Endothelial cell of umbilical vein (primary cell): Measurements from ENCODE around the gene SMOC2. TPM values are rescaled to one million over a fixed set of nuclear protein-coding genes. Genes with fewer than 3 reads are reported as not detected.

ENCODE experiments used
- BruUV-seq: library from RNA; stranded (reverse); fragments of 400-500 nt; replicated peaks from 2 replicates; lab custom pipeline; 2021; lab: Mats Ljungman, UMichigan
- CTCF ChIA-PET: fragments of 300-600, 350-600 bp; sonication (Branson Sonifier 250); formaldehyde crosslinking; loops from one replicate; lab custom pipeline; 2021; ENCODE audit warnings: antibody characterized with exemption, inconsistent platforms; lab: Charles Lee
- POLR2A ChIA-PET: fragments of 300-600, 350-600 bp; sonication (Branson Sonifier 250); formaldehyde crosslinking; loops from one replicate; lab custom pipeline; 2021; ENCODE audit warnings: antibody characterized with exemption, inconsistent platforms; lab: Charles Lee
- DNase-seq: peaks from one replicate; pipeline ENCODE4 v3.0.0-alpha.2; 2011; ENCODE audit warnings: low read depth, low spot score
- FAIRE-seq: peaks from 2 replicates; lab custom pipeline; 2011; peaks lifted over from hg19 to GRCh38; lab: Jason Lieb, UNC
- H2AFZ ChIP-seq: 2 replicates; pipeline ENCODE4 v1.6.0; 2012; ENCODE audit warnings: low read depth, low read length, control low read depth, inconsistent platforms
- H3K27ac ChIP-seq: 2 replicates; pipeline ENCODE4 v1.5.1; 2011; ENCODE audit warnings: low read depth, mild to moderate bottlenecking, control low read depth, low read length, moderate library complexity; ENCODE audit not compliant: insufficient read depth
- H3K27me3 ChIP-seq, 2 experiments: 2 replicates each; pipeline versions ENCODE4 v1.6.0 to v1.6.1; 2011; ENCODE audit warnings: low read length in 2 of 2, mixed read lengths in 1 of 2; ENCODE audit not compliant: control insufficient read depth in 2 of 2, insufficient read depth in 2 of 2
- H3K36me3 ChIP-seq, 2 experiments: 2 replicates in 1 of 2; 3 replicates in 1 of 2; pipeline ENCODE4 v1.5.1; 2011; ENCODE audit warnings: low read length in 2 of 2, mild to moderate bottlenecking in 1 of 2, moderate library complexity in 1 of 2; ENCODE audit not compliant: control insufficient read depth in 2 of 2, insufficient read depth in 2 of 2; ENCODE audit errors: extremely low read depth in 1 of 2
- H3K4me1 ChIP-seq: 3 replicates; pipeline ENCODE4 v1.5.1; 2011; ENCODE audit warnings: mild to moderate bottlenecking, low read length; ENCODE audit not compliant: control insufficient read depth, insufficient read depth; ENCODE audit errors: extremely low read depth
- H3K4me2 ChIP-seq: 2 replicates; pipeline ENCODE4 v1.6.1; 2011; ENCODE audit warnings: low read length, control low read depth, mixed read lengths; ENCODE audit not compliant: insufficient read depth
- H3K4me3 ChIP-seq, 3 experiments: fragments of 200-600 bp in 1 of 3; sonication (generic), shearing (Covaris generic) in 1 of 3; replicated peaks in 1 of 3; 2 replicates each; pipeline ENCODE4 v1.5.1; 2011 to 2016; ENCODE audit warnings: control low read depth in 3 of 3, low read length in 3 of 3, mild to moderate bottlenecking in 2 of 3, inconsistent platforms in 1 of 3, low read depth in 1 of 3, moderate library complexity in 1 of 3; ENCODE audit not compliant: insufficient read depth in 1 of 3
- H3K79me2 ChIP-seq: 2 replicates; pipeline ENCODE4 v1.6.0; 2012; ENCODE audit warnings: low read length, inconsistent platforms; ENCODE audit not compliant: control insufficient read depth, insufficient read depth
- H3K9ac ChIP-seq: replicated peaks from 2 replicates; pipeline ENCODE3; 2011; ENCODE audit warnings: low read length, control low read depth; ENCODE audit not compliant: insufficient read depth; ENCODE audit errors: extremely low read depth
- H3K9me1 ChIP-seq: replicated peaks from 3 replicates; pipeline ENCODE4 v1.6.0; 2011; ENCODE audit warnings: mild to moderate bottlenecking, low read length; ENCODE audit not compliant: control insufficient read depth, insufficient read depth; ENCODE audit errors: extremely low read depth
- H3K9me3 ChIP-seq: replicated peaks from 2 replicates; pipeline ENCODE4 v1.5.1; 2012; ENCODE audit warnings: low read length, inconsistent platforms; ENCODE audit not compliant: control insufficient read depth, insufficient read depth
- H4K20me1 ChIP-seq: replicated peaks from 2 replicates; pipeline ENCODE3; 2011; ENCODE audit warnings: mild to moderate bottlenecking, low read length; ENCODE audit not compliant: control insufficient read depth, insufficient read depth; ENCODE audit errors: extremely low read depth
- EZH2 ChIP-seq: IDR thresholded peaks from 2 replicates; pipeline ENCODE4 v1.6.1; 2012; ENCODE audit warnings: borderline replicate concordance, low read depth, mild to moderate bottlenecking, moderate library complexity, low read length, inconsistent platforms; ENCODE audit not compliant: severe bottlenecking
- FOS ChIP-seq: IDR thresholded peaks from 2 replicates; pipeline ENCODE4 v1.6.1; 2011; ENCODE audit warnings: mild to moderate bottlenecking, low read length, moderate library complexity, borderline replicate concordance; ENCODE audit not compliant: insufficient read depth
- GATA2 ChIP-seq: IDR thresholded peaks from 2 replicates; pipeline ENCODE4 v1.7.0; 2011; ENCODE audit warnings: low read depth, mild to moderate bottlenecking, moderate library complexity, mixed read lengths, low read length; ENCODE audit not compliant: insufficient read length, insufficient read depth
- JUN ChIP-seq: IDR thresholded peaks from 2 replicates; pipeline ENCODE4 v1.6.1; 2011; ENCODE audit warnings: borderline replicate concordance, low read depth; ENCODE audit not compliant: insufficient read length, insufficient read depth
- MYC ChIP-seq: IDR thresholded peaks from one replicate; pipeline ENCODE4 v1.6.1; 2011; ENCODE audit warnings: mild to moderate bottlenecking, low read depth, low read length
- POLR2A ChIP-seq: IDR thresholded peaks from 2 replicates; pipeline ENCODE4 v1.6.1; 2012; ENCODE audit warnings: low read depth, mild to moderate bottlenecking, control low read depth, low read length
- POLR2AphosphoS5 ChIP-seq: IDR thresholded peaks from 2 replicates; pipeline ENCODE4 v1.6.1; 2012; ENCODE audit warnings: low read depth, mild to moderate bottlenecking, control low read depth, low read length, moderate library complexity; ENCODE audit not compliant: insufficient read depth
- dilution Hi-C: fragments of 300-500 bp; cut with MboI; formaldehyde crosslinking; loops from one replicate; pipeline ENCODE4 v1.15.0; 2019; ENCODE audit warnings: low sequenced_read_pairs; ENCODE audit not compliant: extremely low pct_ligation_motif_present
- intact Hi-C: fragments of 100-400 bp; cut with micrococcal nuclease; formaldehyde crosslinking; loops from one replicate; pipeline ENCODE4 v1.10.0; 2022
- polyA plus RNA-seq, 4 experiments: library from polyadenylated mRNA; depleted of rRNA in 3 of 4; stranded (reverse) in 3 of 4; unstranded in 1 of 4; fragments of >200 nt; gene quantifications; 2 replicates each; pipeline versions ENCODE4 v1.2.1 to v1.2.3, GENCODE V29; 2011 to 2012; ENCODE audit warnings: missing spikeins in 1 of 4
- total RNA-seq: library from RNA; stranded (reverse); gene quantifications from 2 replicates; pipeline ENCODE4 v1.2.3, GENCODE V29; 2021
- TF ChIP-seq, protein P1 (sequence below): IDR thresholded peaks from 2 replicates; pipeline ENCODE4 v1.6.1; 2011; ENCODE audit not compliant: insufficient read depth, insufficient read length
- TF ChIP-seq, protein P2 (sequence below), 2 donors: IDR thresholded peaks; 1 replicate in 1 of 2; 2 replicates in 1 of 2; pipeline ENCODE4 v1.5.1; 2011; ENCODE audit warnings: low read length in 2 of 2, mild to moderate bottlenecking in 2 of 2, moderate library complexity in 2 of 2, control low read depth in 1 of 2, inconsistent platforms in 1 of 2, low read depth in 1 of 2; ENCODE audit not compliant: insufficient read depth in 1 of 2; ENCODE audit errors: extremely low read depth in 1 of 2

The SMOC2 gene
- total and polyA plus RNA-seq, 2 donors (not counting 3 experiments of a cell fraction or from before 2014, with no cell fraction given): not detected

DNA sequence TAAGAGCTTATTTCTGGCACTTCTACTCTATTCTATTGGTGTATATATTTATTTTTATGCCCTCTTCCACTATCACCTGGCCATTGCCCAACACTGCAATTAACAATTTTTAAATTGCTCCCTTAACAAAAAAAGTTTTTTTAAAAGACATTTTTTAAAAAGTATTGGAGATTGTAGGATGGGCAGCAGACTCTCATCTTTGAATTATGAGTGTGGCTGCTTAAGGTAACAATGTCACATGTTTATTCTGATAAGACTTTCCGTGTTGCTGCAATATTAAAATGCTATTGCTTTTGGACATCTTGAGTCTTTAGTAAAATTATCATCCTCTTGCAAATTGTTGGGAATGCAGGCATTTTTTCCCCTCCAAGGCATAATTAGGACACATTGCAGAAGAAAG lies 31.4 kb downstream of the SMOC2 start:
- H4K20me1 ChIP-seq: no peaks in the 10 kb centered on the region
- no peaks in the 10 kb centered on the region for H3K9me1 ChIP-seq
- no peak overlapping the region for H3K4me3 ChIP-seq
- no TSS peak for BruUV-seq
- no peaks in the 10 kb centered on the region for H3K4me1 ChIP-seq
- no peak overlapping the region for H3K9ac ChIP-seq
- H3K27me3 ChIP-seq: no peaks in the 10 kb centered on the region
- TF ChIP-seq POLR2AphosphoS5 (no peak), MYC (no peak), POLR2A (no peak), JUN (no peak), FOS (no peak), GATA2 (no peak), EZH2 (no peak)
- TF ChIP-seq, protein P1, sequence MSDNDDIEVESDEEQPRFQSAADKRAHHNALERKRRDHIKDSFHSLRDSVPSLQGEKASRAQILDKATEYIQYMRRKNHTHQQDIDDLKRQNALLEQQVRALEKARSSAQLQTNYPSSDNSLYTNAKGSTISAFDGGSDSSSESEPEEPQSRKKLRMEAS: no peak
- TF ChIP-seq, protein P2, sequence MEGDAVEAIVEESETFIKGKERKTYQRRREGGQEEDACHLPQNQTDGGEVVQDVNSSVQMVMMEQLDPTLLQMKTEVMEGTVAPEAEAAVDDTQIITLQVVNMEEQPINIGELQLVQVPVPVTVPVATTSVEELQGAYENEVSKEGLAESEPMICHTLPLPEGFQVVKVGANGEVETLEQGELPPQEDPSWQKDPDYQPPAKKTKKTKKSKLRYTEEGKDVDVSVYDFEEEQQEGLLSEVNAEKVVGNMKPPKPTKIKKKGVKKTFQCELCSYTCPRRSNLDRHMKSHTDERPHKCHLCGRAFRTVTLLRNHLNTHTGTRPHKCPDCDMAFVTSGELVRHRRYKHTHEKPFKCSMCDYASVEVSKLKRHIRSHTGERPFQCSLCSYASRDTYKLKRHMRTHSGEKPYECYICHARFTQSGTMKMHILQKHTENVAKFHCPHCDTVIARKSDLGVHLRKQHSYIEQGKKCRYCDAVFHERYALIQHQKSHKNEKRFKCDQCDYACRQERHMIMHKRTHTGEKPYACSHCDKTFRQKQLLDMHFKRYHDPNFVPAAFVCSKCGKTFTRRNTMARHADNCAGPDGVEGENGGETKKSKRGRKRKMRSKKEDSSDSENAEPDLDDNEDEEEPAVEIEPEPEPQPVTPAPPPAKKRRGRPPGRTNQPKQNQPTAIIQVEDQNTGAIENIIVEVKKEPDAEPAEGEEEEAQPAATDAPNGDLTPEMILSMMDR (IDR thresholded peaks at IDR 0.05; ENCODE audit: extremely low read depth in 1 of 2, insufficient read depth in 1 of 2, low read depth in 1 of 2, low read length in 2 of 2): no peak
- H3K4me2 ChIP-seq: no peak overlapping the region
- H2AFZ ChIP-seq: no peak overlapping the region
- dilution Hi-C loops (no loop called here), intact Hi-C loops (no loop called here)
- peaks cover 9% of the 10 kb centered on the region for H3K9me3 ChIP-seq
- ChIA-PET CTCF (no interaction called here), POLR2A (no interaction called here)
- H3K27ac ChIP-seq: no peak overlapping the region
- H3K79me2 ChIP-seq: no peaks in the 10 kb centered on the region
- H3K36me3 ChIP-seq: no peaks in the 10 kb centered on the region
- FAIRE-seq (no peak), DNase-seq (no peak)
